SH-SY5Y (cell line): ENCODE measurements around the gene CT47C1.

Experiments used
- GATA2 ChIP-seq: IDR thresholded peaks from 2 replicates; pipeline ENCODE4 v1.6.1; 2011; ENCODE audit warnings: mild to moderate bottlenecking, low read depth, low read length
- GATA3 ChIP-seq: IDR thresholded peaks from 2 replicates; pipeline ENCODE4 v1.6.1; 2011; ENCODE audit warnings: low read depth, mild to moderate bottlenecking, low read length, moderate library complexity

CT47C1 gene

DNA sequence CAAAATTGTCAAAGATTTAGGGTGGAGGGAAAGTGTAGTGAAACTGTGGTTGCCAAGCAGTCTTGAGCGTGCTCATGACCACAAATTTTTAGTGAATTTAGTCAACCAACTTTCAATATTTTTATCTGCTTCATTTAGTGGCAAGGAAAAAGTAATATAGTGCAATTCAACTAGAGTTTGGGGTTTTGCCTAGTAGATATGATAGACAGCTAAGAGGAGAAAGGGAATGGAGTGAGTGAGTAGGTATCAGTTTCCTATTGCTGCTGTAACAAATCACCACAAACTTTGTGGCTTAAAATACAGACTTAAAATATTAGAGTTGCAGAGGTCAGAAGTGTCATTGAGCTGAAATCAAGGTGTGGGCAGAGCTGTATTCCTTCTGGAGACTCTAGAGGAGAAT, 3.7 kb upstream of the CT47C1 start:
- TF ChIP-seq GATA2 (no peak), GATA3 (no peak)

- no peak for TF ChIP-seq GATA2
- no peak for TF ChIP-seq GATA3
These were observed 3.0 kb upstream of the CT47C1 start for GRCh38 chrX:119069762-119070161.

GRCh38 chrX:119071381-119071780, 1.4 kb upstream of the CT47C1 start:
- TF ChIP-seq GATA3 (no peak), GATA2 (no peak)

GRCh38 chrX:119073200-119073905, 560 bp downstream of the CT47C1 start:
- TF ChIP-seq GATA3 (no peak), GATA2 (no peak)

- TF ChIP-seq GATA2 (no peak), GATA3 (no peak)
These were observed 1.1 kb downstream of the CT47C1 start for GRCh38 chrX:119073911-119074310.

DNA sequence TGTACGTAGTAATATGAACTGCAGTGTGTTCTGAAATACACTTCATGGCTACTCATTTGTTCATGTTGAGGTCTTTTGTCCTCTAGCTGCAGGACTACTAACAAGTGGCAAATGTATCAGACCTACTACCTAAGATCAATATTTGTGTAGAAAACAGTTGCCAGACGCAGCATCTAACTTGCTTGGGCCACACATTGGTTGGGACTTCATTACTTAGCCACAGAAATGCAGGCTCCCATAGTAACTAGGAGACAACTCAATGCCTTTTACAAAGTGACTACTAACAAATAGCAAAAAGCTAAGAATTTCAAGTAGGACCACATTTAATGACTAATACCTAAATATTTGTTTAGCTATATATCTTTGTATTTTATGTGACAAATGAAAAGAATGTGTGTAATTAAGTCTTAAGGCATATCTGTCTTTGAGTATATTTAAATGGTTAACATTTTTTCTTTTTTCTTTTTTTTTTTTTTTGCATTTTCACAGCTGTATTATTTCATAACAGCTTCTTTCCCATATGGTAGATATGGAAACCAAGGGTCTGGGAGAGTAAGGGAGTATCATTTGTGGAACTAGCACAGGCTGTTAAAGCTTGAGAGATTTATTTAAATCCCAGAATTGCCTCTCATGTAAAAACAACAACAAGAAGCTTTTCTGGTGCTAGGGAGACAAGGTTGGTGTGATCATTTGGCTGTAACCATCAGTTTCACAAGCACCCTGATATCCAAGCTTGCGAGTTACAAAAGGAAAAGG, 2.7 kb downstream of the CT47C1 start:
- TF ChIP-seq GATA2 = no peak
- TF ChIP-seq GATA3 = no peak

DNA sequence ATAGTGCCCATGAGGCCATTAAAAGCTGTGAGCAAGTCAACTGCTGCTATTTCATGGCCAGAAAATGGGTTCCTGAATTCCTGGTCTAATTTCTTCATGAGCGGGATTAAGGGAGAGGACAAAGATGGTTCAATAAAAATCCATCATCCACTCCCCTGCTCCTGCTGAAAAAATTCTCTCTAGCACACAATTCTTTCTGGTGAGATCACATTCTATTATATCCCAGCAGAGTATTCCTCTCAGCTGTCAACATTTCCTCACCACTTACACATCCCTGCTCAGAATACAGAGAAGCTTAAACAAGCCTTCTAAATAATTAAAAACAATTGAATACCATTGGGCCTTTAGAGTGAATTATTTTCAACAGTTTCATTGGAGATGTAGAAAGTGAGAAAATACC, 9.5 kb downstream of the CT47C1 start:
- TF ChIP-seq GATA3 = no peak
- no peak for TF ChIP-seq GATA2

- TF ChIP-seq GATA3 (no peak), GATA2 (no peak)
These were observed 12.0 kb downstream of the CT47C1 start for GRCh38 chrX:119084766-119085165.

DNA sequence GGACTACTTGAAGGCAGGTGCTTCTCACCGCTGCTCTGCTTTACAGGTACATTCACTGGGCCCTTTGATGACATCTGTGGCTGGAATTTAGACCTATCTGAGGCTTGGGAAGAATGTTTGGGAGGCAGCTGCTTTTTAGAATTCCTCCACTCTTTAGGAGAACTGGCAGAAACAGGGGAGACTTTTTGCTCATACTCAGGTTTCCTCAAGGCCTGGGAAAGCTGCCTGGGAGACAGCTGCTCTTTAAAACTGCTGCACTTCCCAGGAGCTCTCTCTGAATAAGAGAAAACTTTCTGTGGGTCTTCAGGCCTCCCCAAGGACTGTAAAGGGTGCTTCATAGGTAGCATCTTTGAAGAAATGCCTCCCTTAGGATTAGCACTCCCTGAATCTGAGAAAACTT, 14.3 kb downstream of the CT47C1 start:
- TF ChIP-seq GATA2 (no peak), GATA3 (no peak)

DNA sequence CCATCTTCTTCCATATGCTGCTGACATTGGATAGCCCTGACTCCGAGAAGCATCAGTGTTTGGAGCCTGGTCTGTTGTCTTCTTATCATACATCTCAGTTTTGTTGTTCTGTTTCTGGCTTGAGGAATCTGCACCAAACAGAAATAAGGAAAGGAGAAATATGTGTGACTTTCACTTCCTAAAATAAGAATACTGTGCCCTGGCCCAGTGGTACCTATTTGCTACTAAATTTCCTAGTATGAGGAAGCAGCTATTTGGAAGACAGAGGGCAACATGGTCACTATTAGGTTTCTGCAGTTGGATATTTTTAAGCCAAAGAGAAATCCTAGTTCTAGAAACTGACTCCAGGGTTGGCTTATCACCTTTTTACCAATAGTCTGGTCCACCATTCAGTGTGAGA, 16.8 kb downstream of the CT47C1 start:
- TF ChIP-seq GATA2 (no peak), GATA3 (no peak)

GRCh38 chrX:119090627-119091026, 17.8 kb downstream of the CT47C1 start:
- no peak for TF ChIP-seq GATA2
- TF ChIP-seq GATA3 = no peak

DNA sequence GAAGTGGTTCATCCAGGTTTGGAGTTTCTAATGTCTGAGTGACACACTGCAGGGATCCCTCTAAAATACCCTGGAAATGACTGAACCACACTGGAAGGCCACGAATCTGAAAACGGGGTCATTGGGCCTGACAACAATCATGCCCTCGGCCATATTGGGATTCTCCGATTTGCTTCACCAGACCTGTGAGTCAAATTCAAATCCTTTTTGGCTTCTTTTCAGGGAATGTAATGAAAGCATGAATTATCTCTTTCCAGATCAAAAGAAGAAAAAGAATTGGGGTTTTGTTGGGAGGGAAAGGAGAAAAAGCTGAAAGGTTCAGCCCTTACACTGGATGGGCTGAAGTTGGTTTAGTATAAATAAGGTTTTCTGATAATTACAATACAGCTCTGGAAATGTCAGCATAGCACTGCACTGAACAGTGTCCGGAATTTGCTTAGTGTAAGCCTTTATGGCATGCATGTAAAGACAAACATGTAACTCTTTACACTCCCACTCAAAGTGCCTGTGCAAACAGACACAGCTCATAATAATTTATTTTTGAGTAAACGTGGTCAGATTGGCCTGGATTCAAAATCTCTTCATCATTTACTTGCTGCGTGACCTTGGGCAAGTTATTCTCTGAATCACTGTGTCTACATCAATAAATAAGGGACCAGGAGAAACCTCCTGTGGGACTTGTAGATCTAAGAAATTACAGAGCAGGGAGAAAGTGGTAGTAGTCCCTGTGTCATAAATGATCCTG, 21.4 kb downstream of the CT47C1 start:
- TF ChIP-seq GATA2 = no peak
- TF ChIP-seq GATA3 = no peak

DNA sequence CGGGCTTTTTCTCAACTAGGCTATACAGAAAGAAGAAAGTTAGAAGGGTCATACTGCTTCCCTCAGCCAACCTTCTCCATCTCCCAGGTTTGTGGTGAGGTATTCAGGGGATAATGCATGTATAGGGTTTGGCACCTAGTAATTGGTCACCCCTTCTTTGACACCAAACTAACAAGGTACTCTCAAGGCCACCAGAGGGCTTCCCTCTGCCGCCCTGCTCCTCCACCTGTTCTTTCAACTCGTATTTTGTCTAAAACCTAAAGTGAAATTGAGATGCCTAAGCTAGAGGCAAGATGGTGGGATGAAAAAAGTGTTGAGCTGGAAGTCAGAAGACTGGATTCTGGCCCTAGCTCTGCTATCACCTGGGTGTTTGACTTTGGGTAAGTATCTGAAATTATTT, 22.0 kb downstream of the CT47C1 start:
- no peak for TF ChIP-seq GATA2
- TF ChIP-seq GATA3 = no peak

DNA sequence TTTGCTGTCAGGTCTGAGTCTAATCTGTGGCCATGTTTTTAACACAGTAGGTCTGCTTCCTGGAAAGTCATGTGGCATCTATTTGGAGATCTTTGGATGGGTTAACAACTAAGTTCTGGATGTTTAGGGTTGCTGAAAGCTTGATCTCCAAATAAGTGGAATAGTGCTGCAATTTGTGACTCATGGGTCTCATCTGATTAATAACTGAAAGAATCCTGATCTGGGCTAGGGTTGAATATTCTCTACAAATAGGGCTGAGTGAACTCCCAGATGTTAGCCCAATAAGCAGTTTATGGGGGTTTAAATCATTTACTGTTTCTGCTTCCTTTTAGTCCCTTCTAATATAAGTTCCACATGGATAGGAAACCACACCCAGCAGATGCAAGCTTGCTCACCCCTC, 23.1 kb downstream of the CT47C1 start:
- TF ChIP-seq GATA2 (no peak), GATA3 (no peak)

GRCh38 chrX:119101168-119101567, 28.4 kb downstream of the CT47C1 start:
- TF ChIP-seq GATA3 (no peak), GATA2 (no peak)

DNA sequence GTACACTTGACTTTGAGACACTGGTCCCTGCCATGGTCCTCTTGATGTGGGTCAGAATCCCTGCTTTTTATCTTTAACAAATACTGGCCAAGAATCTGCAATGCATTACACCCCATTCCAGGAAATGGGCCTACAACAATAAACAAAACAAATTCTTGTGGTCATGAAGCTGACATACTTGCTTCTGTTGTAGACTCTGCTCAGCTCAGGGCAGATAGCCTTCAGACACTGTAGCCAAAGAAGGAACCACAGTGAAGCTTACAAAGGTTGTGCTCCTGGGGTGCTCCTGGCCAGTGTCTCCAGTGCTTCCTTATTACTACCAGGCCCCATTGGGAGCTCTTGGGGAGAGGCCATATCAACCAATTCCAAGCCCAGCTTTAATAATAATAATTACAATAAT, 33.0 kb downstream of the CT47C1 start:
- no peak for TF ChIP-seq GATA3
